Endodermal cell (in vitro differentiated cells): ENCODE data around the gene TRPC3. TPM values are rescaled to one million over a fixed set of nuclear protein-coding genes. Genes with fewer than 3 reads are reported as not detected.

Source experiments
- DNase-seq: peaks from one replicate; pipeline ENCODE4 v3.0.0-alpha.2; 2017
- H3K27ac ChIP-seq: 2 replicates; pipeline ENCODE4 v1.5.1; 2013; ENCODE audit warnings: mild to moderate bottlenecking, low read depth, low read length, moderate library complexity
- H3K27me3 ChIP-seq: 2 replicates; pipeline ENCODE4 v1.6.1; 2013; ENCODE audit warnings: mild to moderate bottlenecking, low read length, moderate library complexity; ENCODE audit not compliant: insufficient read depth, control insufficient read depth, poor library complexity, severe bottlenecking
- H3K36me3 ChIP-seq: 2 replicates; pipeline ENCODE4 v1.7.0; 2013; ENCODE audit warnings: mild to moderate bottlenecking, low read length, moderate library complexity; ENCODE audit not compliant: control insufficient read depth, insufficient read depth
- H3K4me1 ChIP-seq: one replicate; pipeline ENCODE4 v1.7.0; 2013; ENCODE audit warnings: low read length; ENCODE audit not compliant: control insufficient read depth, insufficient read depth
- H3K4me3 ChIP-seq: 2 replicates; pipeline ENCODE4 v1.5.1; 2013; ENCODE audit warnings: mild to moderate bottlenecking, low read length, moderate library complexity
- H3K9ac ChIP-seq: 2 replicates; pipeline ENCODE4 v1.6.1; 2013; ENCODE audit warnings: mild to moderate bottlenecking, low read length, moderate library complexity; ENCODE audit not compliant: poor library complexity, severe bottlenecking; ENCODE audit errors: extremely low read depth
- H3K9me3 ChIP-seq: 2 replicates; pipeline ENCODE4 v1.6.1; 2013; ENCODE audit warnings: mild to moderate bottlenecking, low read length, moderate library complexity; ENCODE audit not compliant: control insufficient read depth
- H3K27ac Mint-ChIP-seq: 2 replicates; pipeline ENCODE4 v1.8.0; 2020; ENCODE audit warnings: mixed read lengths
- H3K27me3 Mint-ChIP-seq: 2 replicates; pipeline ENCODE4 v1.8.0; 2021; ENCODE audit warnings: mild to moderate bottlenecking, mixed read lengths; ENCODE audit not compliant: insufficient read depth
- H3K36me3 Mint-ChIP-seq: 2 replicates; pipeline ENCODE4 v1.8.0; 2020; ENCODE audit warnings: low read depth, mixed read lengths
- H3K4me1 Mint-ChIP-seq: 2 replicates; pipeline ENCODE4 v1.8.0; 2020; ENCODE audit warnings: mixed read lengths
- H3K4me3 Mint-ChIP-seq: 2 replicates; pipeline ENCODE4 v1.8.0; 2020; ENCODE audit warnings: mild to moderate bottlenecking, moderate library complexity, mixed read lengths
- H3K9me3 Mint-ChIP-seq: 2 replicates; pipeline ENCODE4 v1.8.0; 2020; ENCODE audit warnings: mild to moderate bottlenecking, mixed read lengths
- CTCF ChIP-seq: fragments of 200-600 bp; sonication (generic); conservative IDR thresholded peaks from 2 replicates; pipeline ENCODE4 v1.5.0; 2021; ENCODE audit warnings: antibody characterized with exemption, mild to moderate bottlenecking
- WGBS, 2 experiments: methylation state at CpG; one replicate each; pipeline versions ENCODE4 v1.1.5 to v1.1.7; 2013; ENCODE audit warnings: missing lambda C conversion rate in 2 of 2, mixed read lengths in 1 of 2; ENCODE audit not compliant: insufficient coverage in 1 of 2, insufficient read length in 1 of 2; 5-methylcytosine and 5-hydroxymethylcytosine counted together
- total RNA-seq, 2 donors: library from RNA; stranded (reverse); fragmentation: NEBNext Ultra II Directional in 1 of 2; extraction: Animal tissue kit (Norgen Biotek cat#: 25700) in 1 of 2; gene quantifications; 2 replicates in 1 of 2; 3 replicates in 1 of 2; pipeline ENCODE4 v1.2.1, GENCODE V29; 2021

Gene TRPC3
- total RNA-seq, 2 donors from 2014 or later = 0.79 to 1.00 TPM

- Histone ChIP-seq H3K4me3 (no peak overlapping the region), H3K4me1 (no peaks in the 10 kb centered on the region), H3K36me3 (peaks cover 19% of the 10 kb centered on the region), H3K27me3 (no peaks in the 10 kb centered on the region), H3K27ac (no peak overlapping the region), H3K9ac (no peak overlapping the region), H3K9me3 (no peaks in the 10 kb centered on the region)
- Mint-ChIP-seq H3K27me3 (no peaks in the 10 kb centered on the region), H3K4me1 (no peaks in the 10 kb centered on the region), H3K9me3 (no peaks in the 10 kb centered on the region), H3K27ac (no peak overlapping the region), H3K4me3 (no peak overlapping the region), H3K36me3 (peaks cover 25% of the 10 kb centered on the region)
- DNase-seq = no peak
- no peak for TF ChIP-seq CTCF
These were observed 113.7 kb downstream of the TRPC3 start for GRCh38 chr4:121838136-121838535.

- H3K36me3 ChIP-seq = peaks cover 23% of the 10 kb centered on the region
- no peak overlapping the region for H3K27ac ChIP-seq
- H3K4me1 Mint-ChIP-seq = no peaks in the 10 kb centered on the region
- no peaks in the 10 kb centered on the region for H3K4me1 ChIP-seq
- TF ChIP-seq CTCF = no peak
- H3K27me3 Mint-ChIP-seq = no peaks in the 10 kb centered on the region
- no peak for DNase-seq
- no peaks in the 10 kb centered on the region for H3K9me3 ChIP-seq
- WGBS, 2 experiments = 85 to 100% methylated on average over 4 to 5 of the region's 5 CpGs
- H3K4me3 ChIP-seq = no peak overlapping the region
- H3K9me3 Mint-ChIP-seq = no peaks in the 10 kb centered on the region
- H3K4me3 Mint-ChIP-seq = no peak overlapping the region
- H3K27me3 ChIP-seq = no peaks in the 10 kb centered on the region
- H3K9ac ChIP-seq = no peak overlapping the region
- H3K27ac Mint-ChIP-seq = no peak overlapping the region
- peaks cover 20% of the 10 kb centered on the region for H3K36me3 Mint-ChIP-seq
These were observed 122.3 kb downstream of the TRPC3 start for GRCh38 chr4:121829511-121829910.

Other genes starting within 250 kb of the TRPC3 start
- gene SMIM43, start 186.9 kb downstream of the TRPC3 start, total RNA-seq = not detected
- 10 to 100 TPM; 47.9 to 69.0 TPM for gene EXOSC9, start 150.7 kb downstream of the TRPC3 start, total RNA-seq
- 10 to 100 TPM; 62.8 to 82.2 TPM for gene CCNA2, start 128.2 kb downstream of the TRPC3 start, total RNA-seq
- gene BBS7, start 81.6 kb downstream of the TRPC3 start, total RNA-seq = 10 to 100 TPM; 25.0 to 31.7 TPM
- gene BLTP1, start 200.3 kb upstream of the TRPC3 start, total RNA-seq = 10 to 100 TPM; 43.0 to 52.5 TPM